ENCODE results near the gene NEUROG2.
"Not testable (repeated sequence)": the region's sequence is repeated elsewhere in the genome, so short reads cannot be mapped to it uniquely, and the experiment has no call there.

Gene NEUROG2

DNA sequence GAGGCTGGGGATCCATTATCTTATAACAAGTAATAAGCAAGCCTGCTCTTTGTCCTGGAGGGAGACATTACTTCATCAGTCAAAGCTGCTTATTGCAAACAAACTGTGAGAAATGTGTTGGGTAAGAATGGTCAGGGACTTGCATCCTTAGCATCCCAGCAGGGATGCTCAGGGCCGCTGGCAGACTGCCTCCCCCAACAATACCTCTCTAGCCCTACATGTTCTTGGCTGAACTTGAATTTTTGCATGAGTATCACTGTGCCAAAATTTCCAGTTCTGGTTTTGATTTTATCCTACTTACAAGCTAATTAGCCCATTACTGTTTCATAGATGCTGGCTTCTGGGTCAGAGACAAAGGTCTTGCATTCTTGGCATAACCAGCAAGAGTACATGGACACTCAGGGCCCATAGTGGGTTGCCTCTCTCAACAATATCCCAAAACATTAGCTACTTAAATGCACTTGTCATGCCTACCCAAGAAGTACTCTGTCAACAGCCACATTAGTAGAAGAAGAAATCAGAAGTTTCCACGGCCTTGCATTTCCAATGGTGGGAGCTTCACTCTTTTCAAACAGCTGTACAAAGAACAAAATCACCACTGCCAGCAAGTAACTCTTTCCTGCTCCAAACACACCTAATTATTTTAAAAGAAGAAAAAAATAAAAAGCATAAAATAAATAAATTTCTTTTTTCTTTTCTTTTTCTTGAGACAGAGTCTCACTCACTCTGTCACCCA is 41.9 kb upstream of the NEUROG2 start:
- no peak overlapping the region for H3K4me3 ChIP-seq (ENCODE audit: low read length)
- TF ChIP-seq, protein P1, sequence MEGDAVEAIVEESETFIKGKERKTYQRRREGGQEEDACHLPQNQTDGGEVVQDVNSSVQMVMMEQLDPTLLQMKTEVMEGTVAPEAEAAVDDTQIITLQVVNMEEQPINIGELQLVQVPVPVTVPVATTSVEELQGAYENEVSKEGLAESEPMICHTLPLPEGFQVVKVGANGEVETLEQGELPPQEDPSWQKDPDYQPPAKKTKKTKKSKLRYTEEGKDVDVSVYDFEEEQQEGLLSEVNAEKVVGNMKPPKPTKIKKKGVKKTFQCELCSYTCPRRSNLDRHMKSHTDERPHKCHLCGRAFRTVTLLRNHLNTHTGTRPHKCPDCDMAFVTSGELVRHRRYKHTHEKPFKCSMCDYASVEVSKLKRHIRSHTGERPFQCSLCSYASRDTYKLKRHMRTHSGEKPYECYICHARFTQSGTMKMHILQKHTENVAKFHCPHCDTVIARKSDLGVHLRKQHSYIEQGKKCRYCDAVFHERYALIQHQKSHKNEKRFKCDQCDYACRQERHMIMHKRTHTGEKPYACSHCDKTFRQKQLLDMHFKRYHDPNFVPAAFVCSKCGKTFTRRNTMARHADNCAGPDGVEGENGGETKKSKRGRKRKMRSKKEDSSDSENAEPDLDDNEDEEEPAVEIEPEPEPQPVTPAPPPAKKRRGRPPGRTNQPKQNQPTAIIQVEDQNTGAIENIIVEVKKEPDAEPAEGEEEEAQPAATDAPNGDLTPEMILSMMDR (IDR thresholded peaks at IDR 0.05; ENCODE audit: insufficient read depth, low read depth, low read length, missing control alignments) = no peak
- DNase-seq (ENCODE audit: low read depth) = no peak

DNA sequence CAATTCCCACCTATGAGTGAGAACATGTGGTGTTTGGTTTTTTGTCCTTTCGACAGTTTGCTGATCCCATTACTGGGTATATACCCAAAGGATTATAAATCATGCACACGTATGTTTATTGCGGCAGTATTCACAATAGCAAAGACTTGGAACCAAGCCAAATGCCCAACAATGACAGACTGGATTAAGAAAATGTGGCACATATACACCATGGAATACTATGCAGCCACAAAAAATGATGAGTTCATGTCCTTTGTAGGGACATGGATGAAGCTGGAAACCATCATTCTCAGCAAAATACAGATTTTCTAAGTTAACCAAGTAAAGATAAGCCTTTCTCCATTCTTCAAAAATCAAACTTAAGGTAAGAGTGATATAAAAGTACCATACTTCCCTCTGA is 38.3 kb upstream of the NEUROG2 start:
- H3K4me3 ChIP-seq (ENCODE audit: low read length); DNase-seq (ENCODE audit: low read depth): not testable (repeated sequence)

DNA sequence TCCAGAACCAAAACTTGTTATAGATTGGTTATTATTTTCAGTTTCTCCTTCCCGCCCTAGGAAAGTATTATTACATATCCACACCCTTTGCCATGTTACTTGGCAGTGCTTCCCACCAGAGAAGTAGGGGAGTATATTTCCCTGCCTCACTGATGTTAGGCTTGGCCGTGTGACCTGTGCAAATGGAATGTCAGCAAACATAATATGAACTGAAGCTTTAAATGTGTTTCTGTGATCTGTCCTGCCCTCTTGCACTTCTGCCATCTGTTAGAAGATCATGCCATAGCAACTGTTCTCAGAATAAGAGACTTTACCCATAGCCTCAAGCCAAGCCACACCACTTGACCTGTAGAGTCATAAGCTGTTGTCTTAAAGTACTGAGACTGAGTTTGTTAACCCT is 36.7 kb upstream of the NEUROG2 start:
- TF ChIP-seq, protein P1 (IDR thresholded peaks at IDR 0.05; ENCODE audit: insufficient read depth, low read depth, low read length, missing control alignments) = no peak
- DNase-seq (ENCODE audit: low read depth) = peak; percentile 58
- H3K4me3 ChIP-seq (ENCODE audit: low read length) = no peak overlapping the region

DNA sequence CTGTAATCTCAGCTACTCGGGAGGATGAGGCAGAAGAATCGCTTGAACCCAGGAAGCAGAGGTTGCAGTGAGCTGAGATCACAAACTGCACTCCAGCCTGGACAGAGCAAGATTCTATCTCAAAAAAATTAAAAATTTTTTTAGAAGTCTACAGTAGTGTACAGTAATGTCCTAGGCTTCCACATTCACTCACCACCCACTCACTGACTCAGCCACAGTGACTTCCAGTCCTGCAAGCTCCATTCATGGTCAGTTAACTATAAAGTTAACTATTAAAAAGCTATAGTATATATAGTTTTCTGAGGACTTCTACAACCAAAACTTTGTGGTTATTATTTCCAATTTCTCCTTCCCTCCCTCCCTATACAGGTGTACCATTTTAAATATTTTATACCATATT is 34.7 kb upstream of the NEUROG2 start:
- TF ChIP-seq, protein P1 (IDR thresholded peaks at IDR 0.05; ENCODE audit: insufficient read depth, low read depth, low read length, missing control alignments) = no peak
- H3K4me3 ChIP-seq (ENCODE audit: low read length) = no peak overlapping the region
- DNase-seq (ENCODE audit: low read depth) = peak; percentile 72

- TF ChIP-seq, protein P1 (IDR thresholded peaks at IDR 0.05; ENCODE audit: insufficient read depth, low read depth, low read length, missing control alignments) = no peak
- H3K4me3 ChIP-seq (ENCODE audit: low read length) = no peak overlapping the region
- DNase-seq (ENCODE audit: low read depth) = no peak
Observed at GRCh38 chr4:112546476-112546875, 30.5 kb upstream of the NEUROG2 start.

- H3K4me3 ChIP-seq (ENCODE audit: low read length) = no peak overlapping the region
- DNase-seq (ENCODE audit: low read depth) = no peak
- TF ChIP-seq, protein P1 (IDR thresholded peaks at IDR 0.05; ENCODE audit: insufficient read depth, low read depth, low read length, missing control alignments) = no peak
Observed at GRCh38 chr4:112545346-112545745, 29.4 kb upstream of the NEUROG2 start.

- TF ChIP-seq, protein P1 (IDR thresholded peaks at IDR 0.05; ENCODE audit: insufficient read depth, low read depth, low read length, missing control alignments) = no peak
- DNase-seq (ENCODE audit: low read depth) = no peak
- H3K4me3 ChIP-seq (ENCODE audit: low read length) = no peak overlapping the region
Observed at GRCh38 chr4:112540695-112541094, 24.7 kb upstream of the NEUROG2 start.
